Upper lobe of right lung (tissue), 1 donor: Measurements from ENCODE around the gene MANEAL. TPM values are rescaled to one million over a fixed set of nuclear protein-coding genes. Genes with fewer than 3 reads are reported as not detected.

Experiments used
- ATAC-seq: fragments of 200-7000 bp; cut with Tn5 transposase; one replicate; pipeline ENCODE4 v1.9.1; 2020; ENCODE audit warnings: mild to moderate bottlenecking, moderate library complexity
- DNase-seq: peaks from one replicate; pipeline ENCODE4 v3.0.0-alpha.2; 2020
- H3K27ac ChIP-seq: fragments of 200-600 bp; one replicate; pipeline ENCODE4 v1.8.0; 2022
- H3K27me3 ChIP-seq: fragments of 200-600 bp; one replicate; pipeline ENCODE4 v1.8.0; 2022; ENCODE audit warnings: mild to moderate bottlenecking
- H3K36me3 ChIP-seq: fragments of 200-600 bp; one replicate; pipeline ENCODE4 v1.8.0; 2022
- H3K4me1 ChIP-seq: fragments of 200-600 bp; one replicate; pipeline ENCODE4 v1.8.0; 2022
- H3K4me3 ChIP-seq: fragments of 200-600 bp; one replicate; pipeline ENCODE4 v1.8.0; 2022; ENCODE audit warnings: mild to moderate bottlenecking
- H3K9me3 ChIP-seq: fragments of 200-600 bp; one replicate; pipeline ENCODE4 v1.8.0; 2022
- intact Hi-C: fragments of 100-400 bp; cut with DNase I; formaldehyde crosslinking; loops from one replicate; pipeline ENCODE4 v1.11.0; 2022
- total RNA-seq: library from RNA; stranded (reverse); fragmentation: NEBNext Ultra II Directional; extraction: Animal tissue kit (Norgen Biotek cat#: 25700); gene quantifications from one replicate; pipeline ENCODE4 v1.2.1, GENCODE V29; 2021
- TF ChIP-seq, protein P1 (sequence below): fragments of 200-600 bp; IDR thresholded peaks from one replicate; pipeline ENCODE4 v1.8.0; 2022; ENCODE audit warnings: antibody characterized with exemption
- donor health status: DM: no; HTN: yes; CAD: no; lungs with severe emphysema.

MANEAL gene
- total RNA-seq, 1 donor from 2014 or later: 6.9 TPM

DNA sequence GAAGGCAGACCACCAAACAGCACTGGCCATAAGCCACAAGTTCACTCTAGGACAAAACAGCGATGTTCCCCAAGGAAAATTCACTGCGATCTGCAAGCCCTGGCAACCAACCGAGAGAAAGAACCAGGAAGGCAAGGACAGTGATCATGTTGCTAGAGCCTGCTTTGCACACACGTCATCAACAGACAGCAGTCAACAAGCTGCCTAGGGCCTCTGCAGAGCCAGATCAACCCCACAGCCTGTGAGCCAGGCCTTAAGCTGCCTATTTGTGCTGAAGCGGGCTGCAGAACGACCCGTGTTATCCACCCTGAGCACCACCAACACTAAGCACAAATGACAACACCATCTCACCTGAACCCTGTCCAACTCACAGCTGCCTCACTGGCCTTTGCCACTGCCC is 20.6 kb downstream of the MANEAL start:
- DNase-seq (no peak), ATAC-seq (no peak)
- intact Hi-C loops: no loop called here
- Histone ChIP-seq H3K27ac (no peak overlapping the region), H3K27me3 (no peaks in the 10 kb centered on the region), H3K9me3 (no peaks in the 10 kb centered on the region), H3K4me1 (peaks cover 10% of the 10 kb centered on the region), H3K4me3 (no peak overlapping the region), H3K36me3 (peaks cover 40% of the 10 kb centered on the region)
- TF ChIP-seq, protein P1, sequence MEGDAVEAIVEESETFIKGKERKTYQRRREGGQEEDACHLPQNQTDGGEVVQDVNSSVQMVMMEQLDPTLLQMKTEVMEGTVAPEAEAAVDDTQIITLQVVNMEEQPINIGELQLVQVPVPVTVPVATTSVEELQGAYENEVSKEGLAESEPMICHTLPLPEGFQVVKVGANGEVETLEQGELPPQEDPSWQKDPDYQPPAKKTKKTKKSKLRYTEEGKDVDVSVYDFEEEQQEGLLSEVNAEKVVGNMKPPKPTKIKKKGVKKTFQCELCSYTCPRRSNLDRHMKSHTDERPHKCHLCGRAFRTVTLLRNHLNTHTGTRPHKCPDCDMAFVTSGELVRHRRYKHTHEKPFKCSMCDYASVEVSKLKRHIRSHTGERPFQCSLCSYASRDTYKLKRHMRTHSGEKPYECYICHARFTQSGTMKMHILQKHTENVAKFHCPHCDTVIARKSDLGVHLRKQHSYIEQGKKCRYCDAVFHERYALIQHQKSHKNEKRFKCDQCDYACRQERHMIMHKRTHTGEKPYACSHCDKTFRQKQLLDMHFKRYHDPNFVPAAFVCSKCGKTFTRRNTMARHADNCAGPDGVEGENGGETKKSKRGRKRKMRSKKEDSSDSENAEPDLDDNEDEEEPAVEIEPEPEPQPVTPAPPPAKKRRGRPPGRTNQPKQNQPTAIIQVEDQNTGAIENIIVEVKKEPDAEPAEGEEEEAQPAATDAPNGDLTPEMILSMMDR: no peak

DNA sequence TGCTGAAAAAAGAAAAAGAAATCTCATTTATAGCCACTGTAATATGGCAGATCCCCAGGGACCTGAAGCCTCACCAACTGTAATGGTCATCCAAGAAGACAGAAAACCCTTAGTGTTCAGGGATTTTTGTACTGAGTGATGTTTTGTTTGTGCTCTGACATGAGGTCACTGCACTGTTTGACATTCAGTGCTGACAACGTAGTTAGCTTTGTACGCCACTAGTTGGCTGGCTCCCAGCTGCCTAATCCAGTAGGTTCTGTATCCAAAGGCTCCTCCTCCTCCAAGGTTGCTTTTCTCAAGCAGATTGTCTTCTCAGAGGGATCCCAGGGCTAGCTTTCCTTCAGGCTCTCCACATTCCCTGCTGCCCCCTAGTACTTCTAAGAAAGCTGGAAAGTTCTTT is 23.8 kb downstream of the MANEAL start:
- H3K9me3 ChIP-seq: no peaks in the 10 kb centered on the region
- ATAC-seq (no peak), DNase-seq (no peak)
- no peak overlapping the region for H3K4me3 ChIP-seq
- no peaks in the 10 kb centered on the region for H3K4me1 ChIP-seq
- no peaks in the 10 kb centered on the region for H3K27me3 ChIP-seq
- H3K27ac ChIP-seq: no peak overlapping the region
- H3K36me3 ChIP-seq: peaks cover 66% of the 10 kb centered on the region
- intact Hi-C loops: no loop called here
- TF ChIP-seq, protein P1: no peak

DNA sequence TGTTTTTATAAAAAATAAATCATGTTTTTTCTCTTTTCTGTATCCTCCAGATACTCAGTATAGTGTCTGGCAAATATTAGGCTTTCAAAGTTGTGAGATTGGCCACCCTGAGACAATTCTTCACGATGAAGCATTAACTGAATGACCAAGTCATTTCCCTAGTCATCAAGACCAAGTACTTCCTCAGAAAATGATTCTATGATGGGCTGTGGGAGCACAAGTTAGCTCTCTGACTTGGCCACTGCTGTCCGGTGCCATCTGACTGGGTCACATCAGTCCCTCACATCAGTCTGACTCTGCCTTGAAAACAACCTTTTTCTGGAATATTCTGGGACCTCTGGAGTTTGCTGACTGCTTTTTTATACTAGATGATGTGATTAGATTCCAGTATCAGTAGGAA is 27.8 kb downstream of the MANEAL start:
- Histone ChIP-seq H3K4me3 (no peak overlapping the region), H3K4me1 (no peaks in the 10 kb centered on the region), H3K36me3 (peaks cover 60% of the 10 kb centered on the region), H3K27me3 (no peaks in the 10 kb centered on the region), H3K9me3 (no peaks in the 10 kb centered on the region), H3K27ac (no peak overlapping the region)
- intact Hi-C loops: no loop called here
- TF ChIP-seq, protein P1: no peak
- ATAC-seq (no peak), DNase-seq (no peak)

DNA sequence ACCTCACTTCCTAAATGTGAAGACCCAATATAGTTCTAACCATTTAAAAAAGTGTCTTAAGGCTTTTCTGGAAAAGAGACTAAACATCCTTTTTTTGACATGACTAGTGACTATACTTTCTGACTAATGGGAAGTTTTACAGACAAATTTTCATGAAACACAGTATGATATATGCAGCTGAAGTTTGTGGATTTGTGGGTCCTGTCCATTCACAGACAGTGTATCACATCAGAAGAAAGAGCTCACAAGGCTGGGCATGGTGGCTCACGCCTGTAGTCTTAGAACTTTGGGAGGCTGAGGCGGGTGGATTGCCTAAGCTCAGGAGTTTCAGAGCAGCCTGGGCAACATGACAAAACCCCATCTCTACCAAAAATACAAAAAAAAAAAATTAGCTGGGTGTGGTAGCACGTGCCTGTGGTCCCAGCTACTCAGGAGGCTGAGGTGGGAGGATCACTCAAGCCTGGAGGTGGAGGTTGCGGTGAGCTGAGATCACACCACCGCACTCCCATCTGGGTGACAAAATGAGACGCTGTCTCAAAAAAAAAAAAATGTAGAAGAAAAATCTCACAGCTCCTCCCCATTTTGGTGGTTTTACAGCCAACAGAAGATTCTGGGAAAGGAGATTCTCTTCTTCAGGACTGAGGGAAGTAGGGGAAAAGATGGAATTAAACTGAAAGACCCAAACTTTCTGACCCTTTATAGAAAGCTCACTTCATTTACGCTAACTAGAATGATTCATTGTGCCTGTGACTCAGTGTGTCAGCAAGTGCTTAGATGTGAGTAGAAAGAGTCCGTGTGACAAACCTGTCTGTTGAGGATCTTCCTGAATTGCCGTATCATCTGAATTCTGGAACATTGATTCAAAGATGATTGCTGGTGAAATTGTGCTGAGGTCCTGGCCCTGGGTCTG is 29.5 kb downstream of the MANEAL start:
- no peaks in the 10 kb centered on the region for H3K9me3 ChIP-seq
- TF ChIP-seq, protein P1: no peak
- H3K27me3 ChIP-seq: no peaks in the 10 kb centered on the region
- peaks cover 45% of the 10 kb centered on the region for H3K36me3 ChIP-seq
- no peak overlapping the region for H3K27ac ChIP-seq
- no peak overlapping the region for H3K4me3 ChIP-seq
- no peak for ATAC-seq
- intact Hi-C loops: no loop called here
- no peak for DNase-seq
- no peaks in the 10 kb centered on the region for H3K4me1 ChIP-seq

DNA sequence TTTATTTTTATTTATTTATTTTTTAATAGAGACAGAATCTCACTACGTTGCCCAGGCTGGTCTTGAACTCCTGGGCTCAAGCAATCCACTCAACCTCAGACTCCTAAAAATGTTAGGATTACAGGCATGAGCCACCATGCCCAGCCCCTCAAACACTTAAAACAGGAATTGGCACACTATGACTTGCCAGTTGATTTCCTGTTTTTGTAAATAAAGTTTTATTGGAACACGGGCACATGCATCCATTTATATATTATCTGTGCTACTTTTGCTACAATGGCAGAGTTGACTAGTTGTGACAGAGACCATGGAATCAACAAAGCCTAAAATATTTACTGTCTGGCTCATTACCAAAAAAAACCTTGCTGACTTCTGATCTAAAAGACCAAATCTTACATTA is 30.4 kb downstream of the MANEAL start:
- Histone ChIP-seq H3K4me3 (no peak overlapping the region), H3K27me3 (no peaks in the 10 kb centered on the region), H3K36me3 (peaks cover 50% of the 10 kb centered on the region), H3K27ac (no peak overlapping the region), H3K9me3 (no peaks in the 10 kb centered on the region), H3K4me1 (no peaks in the 10 kb centered on the region)
- DNase-seq (no peak), ATAC-seq (no peak)
- TF ChIP-seq, protein P1: no peak
- intact Hi-C loops: no loop called here
